Progenitor cell of endocrine pancreas (in vitro differentiated cells): ENCODE measurements around the gene POLE. TPM values are rescaled to one million over a fixed set of nuclear protein-coding genes. Genes with fewer than 3 reads are reported as not detected.
A peak's percentile ranks its signal among the peaks of the same experiment; 100 is the strongest.

ENCODE experiments used
- DNase-seq: peaks from one replicate; pipeline ENCODE4 v3.0.0; 2021; ENCODE audit warnings: low spot score; ENCODE audit not compliant: unreplicated experiment
- H3K27ac Mint-ChIP-seq: 2 replicates; pipeline ENCODE4 v1.8.0; 2021; ENCODE audit warnings: mild to moderate bottlenecking, moderate library complexity, mixed read lengths
- H3K27me3 Mint-ChIP-seq: 2 replicates; pipeline ENCODE4 v1.8.0; 2021; ENCODE audit warnings: mixed read lengths
- H3K36me3 Mint-ChIP-seq: 2 replicates; pipeline ENCODE4 v1.8.0; 2022; ENCODE audit warnings: mixed read lengths; ENCODE audit not compliant: insufficient read depth
- H3K4me1 Mint-ChIP-seq: 2 replicates; pipeline ENCODE4 v1.8.0; 2021; ENCODE audit warnings: low read depth, mixed read lengths
- H3K4me3 Mint-ChIP-seq: 2 replicates; pipeline ENCODE4 v1.8.0; 2021; ENCODE audit warnings: low read depth, mild to moderate bottlenecking, moderate library complexity, mixed read lengths
- H3K9me3 Mint-ChIP-seq: 2 replicates; pipeline ENCODE4 v1.8.0; 2021; ENCODE audit warnings: low read depth, mixed read lengths
- total RNA-seq: library from RNA; stranded (reverse); gene quantifications from 2 replicates; pipeline ENCODE4 v1.2.1, GENCODE V29; 2021
- TF ChIP-seq, protein P1 (sequence below): fragments of 200-600 bp; sonication (generic); IDR thresholded peaks from one replicate; pipeline ENCODE4 v1.5.0; 2021; ENCODE audit warnings: antibody characterized with exemption, mild to moderate bottlenecking; ENCODE audit not compliant: unreplicated experiment

POLE gene
- total RNA-seq, 1 donor from 2014 or later, result 121 TPM

DNA sequence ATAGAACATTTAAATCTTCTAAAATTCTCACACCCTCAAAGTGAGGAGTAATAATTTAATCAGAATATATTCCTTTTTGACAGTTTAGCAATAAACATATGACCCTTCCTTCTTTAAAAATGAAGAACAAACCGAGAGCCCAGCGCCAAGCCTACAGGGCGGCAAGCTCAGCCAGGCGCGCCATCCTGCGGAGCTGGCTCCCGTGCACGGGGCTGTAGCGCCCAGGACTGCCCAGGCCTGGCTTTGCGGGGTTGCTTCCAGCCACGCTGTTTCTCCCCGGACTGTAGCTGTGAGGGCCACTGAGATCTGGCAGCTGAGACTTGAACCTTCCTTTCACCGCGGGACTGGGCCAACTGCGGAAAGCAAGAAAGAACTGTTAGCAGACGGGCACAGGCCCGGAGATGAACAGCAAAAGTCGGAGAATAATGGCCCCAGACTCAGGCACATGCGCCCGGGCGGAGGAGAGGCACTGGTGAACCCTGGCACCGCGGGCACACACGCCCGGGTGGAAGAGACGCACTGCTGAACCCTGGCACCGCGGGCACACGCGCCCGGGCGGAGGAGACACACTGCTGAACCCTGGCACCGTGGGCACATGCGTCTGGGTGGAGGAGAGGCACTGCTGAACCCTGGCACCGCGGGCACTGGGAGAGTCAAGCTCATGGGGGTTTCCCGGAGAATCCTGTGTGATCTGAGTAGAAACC lies 40.1 kb upstream of the POLE start:
- Mint-ChIP-seq H3K4me1 (no peaks in the 10 kb centered on the region), H3K36me3 (peaks cover 45% of the 10 kb centered on the region), H3K4me3 (no peak overlapping the region), H3K27me3 (no peaks in the 10 kb centered on the region), H3K9me3 (no peaks in the 10 kb centered on the region), H3K27ac (no peak overlapping the region)
- no peak for DNase-seq
- TF ChIP-seq, protein P1, sequence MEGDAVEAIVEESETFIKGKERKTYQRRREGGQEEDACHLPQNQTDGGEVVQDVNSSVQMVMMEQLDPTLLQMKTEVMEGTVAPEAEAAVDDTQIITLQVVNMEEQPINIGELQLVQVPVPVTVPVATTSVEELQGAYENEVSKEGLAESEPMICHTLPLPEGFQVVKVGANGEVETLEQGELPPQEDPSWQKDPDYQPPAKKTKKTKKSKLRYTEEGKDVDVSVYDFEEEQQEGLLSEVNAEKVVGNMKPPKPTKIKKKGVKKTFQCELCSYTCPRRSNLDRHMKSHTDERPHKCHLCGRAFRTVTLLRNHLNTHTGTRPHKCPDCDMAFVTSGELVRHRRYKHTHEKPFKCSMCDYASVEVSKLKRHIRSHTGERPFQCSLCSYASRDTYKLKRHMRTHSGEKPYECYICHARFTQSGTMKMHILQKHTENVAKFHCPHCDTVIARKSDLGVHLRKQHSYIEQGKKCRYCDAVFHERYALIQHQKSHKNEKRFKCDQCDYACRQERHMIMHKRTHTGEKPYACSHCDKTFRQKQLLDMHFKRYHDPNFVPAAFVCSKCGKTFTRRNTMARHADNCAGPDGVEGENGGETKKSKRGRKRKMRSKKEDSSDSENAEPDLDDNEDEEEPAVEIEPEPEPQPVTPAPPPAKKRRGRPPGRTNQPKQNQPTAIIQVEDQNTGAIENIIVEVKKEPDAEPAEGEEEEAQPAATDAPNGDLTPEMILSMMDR, result no peak

DNA sequence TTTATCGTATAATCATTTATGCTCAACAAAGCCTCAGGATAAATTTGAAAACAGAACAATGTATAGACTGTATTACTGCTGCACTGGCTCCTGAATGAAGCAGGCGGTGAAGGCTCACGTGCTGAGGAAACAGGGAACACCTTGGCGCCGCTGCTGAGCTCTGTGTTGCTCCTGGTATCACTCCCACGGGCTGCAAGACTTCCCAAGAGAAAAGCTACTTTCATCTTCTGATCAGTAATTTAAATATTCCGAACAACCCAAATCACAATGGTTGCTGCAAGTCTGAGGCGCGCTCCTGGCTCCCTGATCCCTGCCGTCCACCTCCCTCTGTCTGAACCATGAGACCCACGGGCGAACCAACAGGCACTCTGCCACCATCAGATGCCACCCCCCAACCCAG lies 39.2 kb upstream of the POLE start:
- H3K36me3 Mint-ChIP-seq, result peaks cover 40% of the 10 kb centered on the region
- H3K4me3 Mint-ChIP-seq, result no peak overlapping the region
- no peaks in the 10 kb centered on the region for H3K27me3 Mint-ChIP-seq
- H3K9me3 Mint-ChIP-seq, result no peaks in the 10 kb centered on the region
- DNase-seq, result no peak
- no peak overlapping the region for H3K27ac Mint-ChIP-seq
- no peaks in the 10 kb centered on the region for H3K4me1 Mint-ChIP-seq
- TF ChIP-seq, protein P1, result no peak

DNA sequence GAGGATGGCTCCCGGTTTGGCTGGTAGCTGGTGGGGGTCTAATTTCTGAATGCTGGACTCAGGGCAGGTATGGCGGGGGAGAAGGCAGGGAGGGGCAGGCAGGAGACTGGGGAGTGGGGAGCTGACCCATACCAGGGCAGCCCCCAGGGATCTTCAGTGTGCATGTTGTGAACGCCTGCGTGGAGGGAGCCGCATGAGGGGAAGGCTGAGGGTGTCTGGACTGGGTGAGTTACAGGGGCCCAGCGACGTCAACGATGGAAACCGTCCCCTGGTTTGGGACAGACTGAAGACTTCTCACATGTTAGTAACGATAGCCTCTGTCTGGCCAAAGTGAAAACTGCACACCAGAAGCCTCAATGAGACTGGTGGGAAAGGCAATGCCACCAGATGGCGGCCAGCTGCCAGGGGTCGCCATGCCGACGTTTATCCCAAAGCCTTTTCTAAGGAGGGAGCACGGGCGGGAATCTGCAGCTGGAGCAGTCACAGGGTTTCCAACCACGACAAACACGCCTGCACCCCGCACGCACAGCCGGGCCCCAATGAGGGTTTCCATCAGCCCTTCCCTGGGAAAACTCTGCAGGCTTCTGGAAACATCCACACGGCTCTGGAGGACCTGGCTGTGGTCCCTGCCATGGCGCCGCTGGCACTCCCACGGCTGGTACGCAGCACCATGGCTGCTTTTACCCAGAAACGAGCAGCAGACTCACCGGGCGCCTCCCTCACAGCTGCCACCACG lies 37.5 kb upstream of the POLE start:
- Mint-ChIP-seq H3K9me3 (no peaks in the 10 kb centered on the region), H3K27me3 (no peaks in the 10 kb centered on the region), H3K4me1 (no peaks in the 10 kb centered on the region), H3K4me3 (no peak overlapping the region), H3K36me3 (peaks cover 33% of the 10 kb centered on the region), H3K27ac (peak overlapping the region; percentile 64)
- TF ChIP-seq, protein P1, result no peak
- DNase-seq, result no peak

GRCh38 chr12:132723764-132724140 lies 36.6 kb upstream of the POLE start:
- H3K4me1 Mint-ChIP-seq, result no peaks in the 10 kb centered on the region
- no peaks in the 10 kb centered on the region for H3K9me3 Mint-ChIP-seq
- peaks cover 32% of the 10 kb centered on the region for H3K36me3 Mint-ChIP-seq
- DNase-seq, result no peak
- H3K4me3 Mint-ChIP-seq, result no peak overlapping the region
- no peaks in the 10 kb centered on the region for H3K27me3 Mint-ChIP-seq
- peak overlapping the region; percentile 2 for H3K27ac Mint-ChIP-seq
- TF ChIP-seq, protein P1, result no peak

DNA sequence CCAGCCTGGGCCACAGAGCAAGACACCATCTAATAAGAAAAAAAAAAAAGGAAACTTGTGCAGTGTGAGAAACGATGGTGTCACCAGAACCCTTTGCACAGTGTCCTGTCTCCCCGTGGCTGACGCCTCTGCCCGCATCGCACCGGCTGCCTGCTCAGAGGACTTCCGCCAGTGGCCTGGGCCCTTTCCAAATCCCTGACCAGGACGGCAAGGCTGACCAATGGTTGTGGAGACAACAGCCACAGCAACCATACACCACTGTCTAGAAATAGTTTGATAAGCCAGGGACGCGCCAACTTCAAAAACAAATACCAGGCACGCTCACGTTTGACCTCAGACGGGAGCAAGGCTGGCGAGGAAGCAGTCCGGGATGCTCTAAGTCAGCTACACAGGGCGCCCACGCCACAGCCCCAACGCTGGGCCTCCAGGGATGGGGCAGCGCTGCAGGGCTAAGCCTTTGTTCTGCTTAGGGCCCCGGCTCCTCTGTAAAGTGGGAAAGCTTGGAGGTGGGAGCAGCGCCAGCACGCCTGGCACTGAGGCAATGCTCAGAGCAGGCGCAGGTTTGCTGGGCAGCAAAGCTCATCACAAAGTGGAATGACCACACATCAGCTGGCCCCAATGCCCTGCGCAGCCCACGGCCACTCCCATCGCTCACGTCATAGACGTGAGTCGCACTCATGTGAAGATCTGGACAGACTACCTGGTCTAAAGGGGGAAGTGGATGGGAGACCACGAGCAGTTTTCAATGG lies 36.0 kb upstream of the POLE start:
- no peak for DNase-seq
- Mint-ChIP-seq H3K36me3 (peaks cover 29% of the 10 kb centered on the region), H3K4me3 (no peak overlapping the region), H3K27ac (peak overlapping the region; percentile 2), H3K27me3 (no peaks in the 10 kb centered on the region), H3K9me3 (no peaks in the 10 kb centered on the region), H3K4me1 (no peaks in the 10 kb centered on the region)
- TF ChIP-seq, protein P1, result no peak
